HEK293 (cell line): Measurements from ENCODE around the gene PSRC1.

Experiments
- BCL11B ChIP-seq: fragments of 450-650 bp; formaldehyde crosslinking; IDR thresholded peaks from 2 replicates; pipeline ENCODE4 v1.5.1; 2016; ENCODE audit warnings: low read depth, missing biosample characterization, missing genetic modification characterization
- GFI1B ChIP-seq: fragments of 450-650 bp; formaldehyde crosslinking; IDR thresholded peaks from 2 replicates; pipeline ENCODE4 v1.5.1; 2016; ENCODE audit warnings: missing biosample characterization, missing genetic modification characterization
- INSM2 ChIP-seq: fragments of 450-650 bp; formaldehyde crosslinking; IDR thresholded peaks from 2 replicates; pipeline ENCODE4 v1.5.1; 2016; ENCODE audit warnings: missing biosample characterization, missing genetic modification characterization
- KLF7 ChIP-seq: fragments of 450-650 bp; formaldehyde crosslinking; IDR thresholded peaks from 2 replicates; pipeline ENCODE4 v1.5.1; 2016; ENCODE audit warnings: missing biosample characterization, missing genetic modification characterization, borderline replicate concordance
- PATZ1 ChIP-seq: fragments of 450-650 bp; formaldehyde crosslinking; IDR thresholded peaks from 2 replicates; pipeline ENCODE4 v1.5.1; 2016; ENCODE audit warnings: missing biosample characterization, missing genetic modification characterization
- PBX3 ChIP-seq: sonication (generic); formaldehyde crosslinking; IDR thresholded peaks from 2 replicates; pipeline ENCODE4 v1.8.1; 2022; ENCODE audit warnings: mild to moderate bottlenecking, moderate library complexity, missing genetic modification reagents
- SCRT2 ChIP-seq: fragments of 450-650 bp; formaldehyde crosslinking; IDR thresholded peaks from 2 replicates; pipeline ENCODE4 v1.5.1; 2016; ENCODE audit warnings: missing biosample characterization, missing genetic modification characterization
- SP7 ChIP-seq: fragments of 450-650 bp; formaldehyde crosslinking; IDR thresholded peaks from 2 replicates; pipeline ENCODE4 v1.5.1; 2016; ENCODE audit warnings: missing biosample characterization, missing genetic modification characterization
- ZBTB49 ChIP-seq: fragments of 450-650 bp; formaldehyde crosslinking; IDR thresholded peaks from 2 replicates; pipeline ENCODE4 v1.5.1; 2016; ENCODE audit warnings: missing biosample characterization, missing genetic modification characterization, low read depth
- ZFP41 ChIP-seq: fragments of 450-650 bp; formaldehyde crosslinking; IDR thresholded peaks from 2 replicates; pipeline ENCODE4 v1.5.1; 2016; ENCODE audit warnings: missing biosample characterization, missing genetic modification characterization, borderline replicate concordance
- ZFP69B ChIP-seq: fragments of 450-650 bp; formaldehyde crosslinking; IDR thresholded peaks from 2 replicates; pipeline ENCODE4 v1.5.1; 2016; ENCODE audit warnings: missing biosample characterization, missing genetic modification characterization
- ZNF211 ChIP-seq: fragments of 450-650 bp; formaldehyde crosslinking; IDR thresholded peaks from 2 replicates; pipeline ENCODE4 v1.5.1; 2016; ENCODE audit warnings: low read depth, missing biosample characterization, missing genetic modification characterization
- ZNF324 ChIP-seq: fragments of 450-650 bp; formaldehyde crosslinking; IDR thresholded peaks from 2 replicates; pipeline ENCODE4 v1.5.1; 2016; ENCODE audit warnings: missing biosample characterization, missing genetic modification characterization
- ZNF335 ChIP-seq: fragments of 450-650 bp; formaldehyde crosslinking; conservative IDR thresholded peaks from 2 replicates; pipeline ENCODE4 v1.5.1; 2016; ENCODE audit warnings: missing biosample characterization, missing genetic modification characterization
- ZNF366 ChIP-seq: fragments of 450-650 bp; formaldehyde crosslinking; conservative IDR thresholded peaks from 2 replicates; pipeline ENCODE4 v1.5.1; 2016; ENCODE audit warnings: missing biosample characterization, missing genetic modification characterization
- ZNF394 ChIP-seq: fragments of 450-650 bp; formaldehyde crosslinking; IDR thresholded peaks from 2 replicates; pipeline ENCODE4 v1.5.1; 2016; ENCODE audit warnings: missing biosample characterization, missing genetic modification characterization, mild to moderate bottlenecking, moderate library complexity, borderline replicate concordance
- ZNF404 ChIP-seq: fragments of 450-650 bp; formaldehyde crosslinking; IDR thresholded peaks from 2 replicates; pipeline ENCODE4 v1.5.1; 2017; ENCODE audit warnings: missing biosample characterization, missing genetic modification characterization
- ZNF518A ChIP-seq: fragments of 450-650 bp; formaldehyde crosslinking; conservative IDR thresholded peaks from 2 replicates; pipeline ENCODE4 v1.5.1; 2016; ENCODE audit warnings: low read depth, missing biosample characterization, missing genetic modification characterization
- ZNF529 ChIP-seq: fragments of 450-650 bp; formaldehyde crosslinking; IDR thresholded peaks from 2 replicates; pipeline ENCODE4 v1.5.1; 2017; ENCODE audit warnings: missing genetic modification characterization, missing biosample characterization; ENCODE audit not compliant: insufficient replicate concordance
- ZNF558 ChIP-seq: fragments of 450-650 bp; formaldehyde crosslinking; IDR thresholded peaks from 2 replicates; pipeline ENCODE4 v1.5.1; 2016; ENCODE audit warnings: missing biosample characterization, missing genetic modification characterization
- ZNF585B ChIP-seq: fragments of 450-650 bp; formaldehyde crosslinking; IDR thresholded peaks from 2 replicates; pipeline ENCODE4 v1.5.1; 2016; ENCODE audit warnings: missing biosample characterization, missing genetic modification characterization
- ZNF596 ChIP-seq: fragments of 450-650 bp; IDR thresholded peaks from 2 replicates; pipeline ENCODE4 v1.5.0; 2018; ENCODE audit warnings: missing biosample characterization, mild to moderate bottlenecking, missing genetic modification characterization, moderate library complexity
- ZNF701 ChIP-seq: fragments of 450-650 bp; formaldehyde crosslinking; IDR thresholded peaks from 2 replicates; pipeline ENCODE4 v1.5.1; 2016; ENCODE audit warnings: missing biosample characterization, missing genetic modification characterization
- TF ChIP-seq, protein P1 (sequence below): fragments of 450-650 bp; formaldehyde crosslinking; IDR thresholded peaks from 2 replicates; pipeline ENCODE4 v1.5.1; 2017; ENCODE audit warnings: missing biosample characterization, missing genetic modification characterization

PSRC1 gene

GRCh38 chr1:109240158-109241152 is 42.5 kb downstream of the PSRC1 start (continued):
- TF ChIP-seq ZNF366 (tag by site-specific recombination), result no peak
- TF ChIP-seq ZNF518A (tag by site-specific recombination), result no peak
- TF ChIP-seq SCRT2 (tag by site-specific recombination), result peak; percentile 56
- peak; percentile 68; the same call in 1 of the 2 replicates for TF ChIP-seq SP7 (tag by site-specific recombination)
- no peak for TF ChIP-seq ZBTB49 (tag by site-specific recombination)
- no peak for TF ChIP-seq ZNF596 (tag by site-specific recombination)
- TF ChIP-seq BCL11B (tag by site-specific recombination), result no peak; the same call in 1 of the 2 replicates
- TF ChIP-seq ZNF335 (tag by site-specific recombination), result peak; percentile 38; the same call in 1 of the 2 replicates
- no peak for TF ChIP-seq ZNF558
- TF ChIP-seq ZNF529 (tag by site-specific recombination), result no peak
- no peak; the same call in 1 of the 2 replicates for TF ChIP-seq ZNF324 (tag by site-specific recombination)
- no peak for TF ChIP-seq INSM2 (tag by site-specific recombination)
- no peak for TF ChIP-seq ZNF211
- no peak for TF ChIP-seq PBX3 (CRISPR knock-in tag)
- TF ChIP-seq ZFP69B (tag by site-specific recombination), result peak; percentile 99
- TF ChIP-seq PATZ1 (tag by site-specific recombination), result peak; percentile 84
- no peak for TF ChIP-seq ZNF585B (tag by site-specific recombination)
- TF ChIP-seq GFI1B (tag by site-specific recombination), result no peak
- TF ChIP-seq, protein P1, sequence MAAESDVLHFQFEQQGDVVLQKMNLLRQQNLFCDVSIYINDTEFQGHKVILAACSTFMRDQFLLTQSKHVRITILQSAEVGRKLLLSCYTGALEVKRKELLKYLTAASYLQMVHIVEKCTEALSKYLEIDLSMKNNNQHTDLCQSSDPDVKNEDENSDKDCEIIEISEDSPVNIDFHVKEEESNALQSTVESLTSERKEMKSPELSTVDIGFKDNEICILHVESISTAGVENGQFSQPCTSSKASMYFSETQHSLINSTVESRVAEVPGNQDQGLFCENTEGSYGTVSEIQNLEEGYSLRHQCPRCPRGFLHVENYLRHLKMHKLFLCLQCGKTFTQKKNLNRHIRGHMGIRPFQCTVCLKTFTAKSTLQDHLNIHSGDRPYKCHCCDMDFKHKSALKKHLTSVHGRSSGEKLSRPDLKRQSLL (tag by site-specific recombination), result no peak
- no peak for TF ChIP-seq ZFP41 (tag by site-specific recombination)
- TF ChIP-seq ZNF394 (tag by site-specific recombination), result no peak; the same call in 1 of the 2 replicates
- no peak for TF ChIP-seq KLF7
- TF ChIP-seq ZNF404 (tag by site-specific recombination), result no peak
- TF ChIP-seq ZNF701 (tag by site-specific recombination), result no peak
